ENCODE results near the gene KIR3DL2.
"Not testable (repeated sequence)": the region's sequence is repeated elsewhere in the genome, so short reads cannot be mapped to it uniquely, and the experiment has no call there.

Gene KIR3DL2

GRCh38 chr19:54875506-54875905 lies 25.3 kb downstream of the KIR3DL2 start:
- H3K36me3 ChIP-seq (ENCODE audit: control insufficient read depth, insufficient read depth, low read length): no peaks in the 10 kb centered on the region
- H3K4me1 ChIP-seq (ENCODE audit: control insufficient read depth, insufficient read depth, low read length): no peaks in the 10 kb centered on the region
- H3K4me3 ChIP-seq (ENCODE audit: low read depth, low read length): no peak overlapping the region
- H3K9ac ChIP-seq (ENCODE audit: low read depth, low read length): no peak overlapping the region
- H3K9me3 ChIP-seq (ENCODE audit: control insufficient read depth, insufficient read depth, low read length): no peaks in the 10 kb centered on the region
- H3K27me3 ChIP-seq (ENCODE audit: control insufficient read depth, insufficient read depth, low read length): no peaks in the 10 kb centered on the region

DNA sequence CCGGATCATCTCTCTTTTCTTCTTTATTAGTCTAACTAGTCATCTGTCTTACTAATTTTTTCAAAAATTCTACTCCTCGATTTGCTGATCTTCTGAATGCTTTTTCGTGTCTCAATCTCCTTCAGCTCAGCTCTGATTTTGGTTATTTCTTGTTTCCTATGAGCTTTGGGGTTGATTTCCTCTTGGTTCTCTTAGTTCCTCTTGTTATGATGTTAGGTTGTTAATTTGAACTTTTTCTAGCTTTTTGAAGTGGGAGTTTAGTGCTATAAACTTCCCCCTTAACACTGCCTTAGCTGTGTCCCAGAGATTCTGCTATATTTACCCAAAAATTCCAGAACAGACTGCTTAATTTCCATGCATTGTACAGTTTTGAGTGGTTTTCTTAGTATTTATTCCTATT lies 27.2 kb downstream of the KIR3DL2 start:
- H3K9me3 ChIP-seq (ENCODE audit: control insufficient read depth, insufficient read depth, low read length): no peaks in the 10 kb centered on the region
- H3K27me3 ChIP-seq (ENCODE audit: control insufficient read depth, insufficient read depth, low read length): peaks cover 3% of the 10 kb centered on the region
- H3K4me3 ChIP-seq (ENCODE audit: low read depth, low read length): no peak overlapping the region
- H3K36me3 ChIP-seq (ENCODE audit: control insufficient read depth, insufficient read depth, low read length): no peaks in the 10 kb centered on the region
- peaks cover 4% of the 10 kb centered on the region for H3K4me1 ChIP-seq (ENCODE audit: control insufficient read depth, insufficient read depth, low read length)
- no peak overlapping the region for H3K9ac ChIP-seq (ENCODE audit: low read depth, low read length)

DNA sequence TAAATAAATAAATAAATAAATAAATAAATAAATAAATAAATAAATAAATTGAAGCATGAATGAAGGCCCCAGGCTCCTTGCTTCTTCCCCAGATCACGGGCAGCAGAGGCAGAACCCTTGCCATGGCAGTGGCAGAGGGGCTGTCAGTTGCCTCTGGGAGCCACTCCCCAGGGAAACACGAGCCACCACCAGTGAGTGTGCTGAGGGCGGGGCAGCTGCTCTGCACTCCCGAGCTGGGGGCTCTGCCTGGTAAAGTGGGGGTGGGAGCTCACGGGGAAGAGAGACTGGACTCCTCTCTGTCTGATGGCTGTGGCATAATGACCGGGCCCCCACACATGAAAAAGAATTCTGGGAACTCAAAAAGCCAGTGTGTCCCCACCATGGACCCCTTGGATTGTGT lies 31.6 kb downstream of the KIR3DL2 start:
- no peaks in the 10 kb centered on the region for H3K36me3 ChIP-seq (ENCODE audit: control insufficient read depth, insufficient read depth, low read length)
- peaks cover 3% of the 10 kb centered on the region for H3K27me3 ChIP-seq (ENCODE audit: control insufficient read depth, insufficient read depth, low read length)
- no peak overlapping the region for H3K4me3 ChIP-seq (ENCODE audit: low read depth, low read length)
- no peak overlapping the region for H3K9ac ChIP-seq (ENCODE audit: low read depth, low read length)
- H3K9me3 ChIP-seq (ENCODE audit: control insufficient read depth, insufficient read depth, low read length): no peaks in the 10 kb centered on the region
- peaks cover 4% of the 10 kb centered on the region for H3K4me1 ChIP-seq (ENCODE audit: control insufficient read depth, insufficient read depth, low read length)

DNA sequence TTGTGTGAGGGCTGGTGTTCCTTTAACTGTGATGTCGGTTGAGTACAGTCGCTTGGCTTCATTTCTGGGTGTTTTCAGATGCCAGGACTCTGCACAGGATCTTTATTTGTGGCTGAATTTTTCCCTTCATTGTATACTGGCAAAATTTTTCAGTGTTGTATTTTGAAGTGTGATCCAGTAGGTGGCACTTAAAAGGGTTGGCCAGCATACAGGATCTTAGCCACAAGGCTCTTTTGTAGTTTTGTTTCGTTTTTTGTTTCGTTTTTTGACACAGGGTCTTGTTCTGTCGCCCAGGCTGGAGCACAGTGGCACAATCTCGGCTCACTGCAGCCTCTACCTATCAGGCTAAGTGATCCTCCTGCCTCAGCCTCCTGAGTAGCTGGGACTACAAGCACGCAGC lies 32.5 kb downstream of the KIR3DL2 start:
- Histone ChIP-seq H3K36me3 (ENCODE audit: control insufficient read depth, insufficient read depth, low read length) (no peaks in the 10 kb centered on the region), H3K27me3 (ENCODE audit: control insufficient read depth, insufficient read depth, low read length) (peaks cover 3% of the 10 kb centered on the region), H3K4me1 (ENCODE audit: control insufficient read depth, insufficient read depth, low read length) (peaks cover 4% of the 10 kb centered on the region), H3K9ac (ENCODE audit: low read depth, low read length) (no peak overlapping the region), H3K4me3 (ENCODE audit: low read depth, low read length) (no peak overlapping the region), H3K9me3 (ENCODE audit: control insufficient read depth, insufficient read depth, low read length) (no peaks in the 10 kb centered on the region)

DNA sequence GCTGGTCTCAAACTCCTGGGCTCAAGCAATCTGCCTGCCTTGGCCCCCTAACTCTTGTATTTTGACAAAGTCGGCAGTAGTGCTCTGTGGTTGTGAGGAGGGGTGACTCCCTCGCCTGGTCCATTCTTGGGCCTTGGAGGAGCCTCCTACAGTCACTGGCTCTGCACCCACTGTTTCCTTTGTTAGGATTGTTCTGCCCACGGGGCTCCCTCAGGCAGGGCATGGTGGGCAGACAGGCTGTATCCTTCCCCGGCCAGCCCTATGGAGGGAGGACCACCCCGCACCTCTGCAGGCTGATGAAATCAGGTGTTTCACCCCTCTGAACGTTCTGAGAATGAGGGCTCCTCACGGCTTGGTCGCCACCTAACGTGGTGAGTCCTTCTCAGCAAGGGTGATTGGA lies 33.0 kb downstream of the KIR3DL2 start:
- no peak overlapping the region for H3K4me3 ChIP-seq (ENCODE audit: low read depth, low read length)
- peaks cover 4% of the 10 kb centered on the region for H3K4me1 ChIP-seq (ENCODE audit: control insufficient read depth, insufficient read depth, low read length)
- no peaks in the 10 kb centered on the region for H3K9me3 ChIP-seq (ENCODE audit: control insufficient read depth, insufficient read depth, low read length)
- no peak overlapping the region for H3K9ac ChIP-seq (ENCODE audit: low read depth, low read length)
- peaks cover 3% of the 10 kb centered on the region for H3K27me3 ChIP-seq (ENCODE audit: control insufficient read depth, insufficient read depth, low read length)
- H3K36me3 ChIP-seq (ENCODE audit: control insufficient read depth, insufficient read depth, low read length): no peaks in the 10 kb centered on the region

GRCh38 chr19:54888239-54888638 lies 38.0 kb downstream of the KIR3DL2 start:
- H3K27me3 ChIP-seq (ENCODE audit: control insufficient read depth, insufficient read depth, low read length): no peaks in the 10 kb centered on the region
- no peak overlapping the region for H3K9ac ChIP-seq (ENCODE audit: low read depth, low read length)
- no peaks in the 10 kb centered on the region for H3K9me3 ChIP-seq (ENCODE audit: control insufficient read depth, insufficient read depth, low read length)
- H3K4me1 ChIP-seq (ENCODE audit: control insufficient read depth, insufficient read depth, low read length): peaks cover 1% of the 10 kb centered on the region
- H3K4me3 ChIP-seq (ENCODE audit: low read depth, low read length): no peak overlapping the region
- no peaks in the 10 kb centered on the region for H3K36me3 ChIP-seq (ENCODE audit: control insufficient read depth, insufficient read depth, low read length)

GRCh38 chr19:54889566-54889965 lies 39.3 kb downstream of the KIR3DL2 start:
- no peaks in the 10 kb centered on the region for H3K9me3 ChIP-seq (ENCODE audit: control insufficient read depth, insufficient read depth, low read length)
- no peaks in the 10 kb centered on the region for H3K27me3 ChIP-seq (ENCODE audit: control insufficient read depth, insufficient read depth, low read length)

DNA sequence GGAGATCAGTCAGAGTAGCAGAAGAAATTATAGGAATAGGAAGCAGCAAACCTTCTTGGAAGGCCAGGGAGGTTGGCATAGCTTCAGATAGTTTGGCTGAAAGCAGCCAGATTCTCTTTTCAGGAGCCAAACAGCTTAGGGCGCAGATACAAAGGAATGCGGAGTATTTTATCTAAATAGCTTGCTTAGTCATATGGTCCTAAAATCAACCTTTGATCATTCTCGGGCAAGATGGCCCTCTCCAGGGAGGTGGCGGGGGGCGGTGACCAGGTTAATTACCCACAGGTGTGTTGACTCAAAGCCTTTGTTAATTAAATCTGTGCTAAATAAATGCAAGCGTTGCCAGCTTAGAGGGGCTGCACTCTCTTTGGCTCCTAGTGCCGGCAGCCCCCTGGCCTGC lies 43.2 kb downstream of the KIR3DL2 start:
- Histone ChIP-seq H3K27me3 (ENCODE audit: control insufficient read depth, insufficient read depth, low read length) (no peaks in the 10 kb centered on the region), H3K9me3 (ENCODE audit: control insufficient read depth, insufficient read depth, low read length) (no peaks in the 10 kb centered on the region), H3K4me1 (ENCODE audit: control insufficient read depth, insufficient read depth, low read length) (peaks cover 3% of the 10 kb centered on the region), H3K36me3 (ENCODE audit: control insufficient read depth, insufficient read depth, low read length) (no peaks in the 10 kb centered on the region), H3K4me3 (ENCODE audit: low read depth, low read length) (peak overlapping the region; percentile 30), H3K9ac (ENCODE audit: low read depth, low read length) (no peak overlapping the region)

More at GRCh38 chr19:54889566-54889965, 39.3 kb downstream of the KIR3DL2 start:
- Histone ChIP-seq H3K4me1 (ENCODE audit: control insufficient read depth, insufficient read depth, low read length) (peaks cover 3% of the 10 kb centered on the region), H3K4me3 (ENCODE audit: low read depth, low read length) (no peak overlapping the region), H3K36me3 (ENCODE audit: control insufficient read depth, insufficient read depth, low read length) (no peaks in the 10 kb centered on the region), H3K9ac (ENCODE audit: low read depth, low read length) (no peak overlapping the region)

- not testable (repeated sequence) for H3K9ac ChIP-seq (ENCODE audit: low read depth, low read length); H3K9me3 ChIP-seq (ENCODE audit: control insufficient read depth, insufficient read depth, low read length); H3K27me3 ChIP-seq (ENCODE audit: control insufficient read depth, insufficient read depth, low read length); H3K36me3 ChIP-seq (ENCODE audit: control insufficient read depth, insufficient read depth, low read length); H3K4me3 ChIP-seq (ENCODE audit: low read depth, low read length); H3K4me1 ChIP-seq (ENCODE audit: control insufficient read depth, insufficient read depth, low read length)
These were observed 43.9 kb downstream of the KIR3DL2 start for GRCh38 chr19:54894106-54894505.

GRCh38 chr19:54896036-54896435 lies 45.8 kb downstream of the KIR3DL2 start:
- peaks cover 3% of the 10 kb centered on the region for H3K4me1 ChIP-seq (ENCODE audit: control insufficient read depth, insufficient read depth, low read length)
- H3K36me3 ChIP-seq (ENCODE audit: control insufficient read depth, insufficient read depth, low read length): no peaks in the 10 kb centered on the region
- no peak overlapping the region for H3K9ac ChIP-seq (ENCODE audit: low read depth, low read length)
- H3K4me3 ChIP-seq (ENCODE audit: low read depth, low read length): no peak overlapping the region
- H3K27me3 ChIP-seq (ENCODE audit: control insufficient read depth, insufficient read depth, low read length): no peaks in the 10 kb centered on the region
- no peaks in the 10 kb centered on the region for H3K9me3 ChIP-seq (ENCODE audit: control insufficient read depth, insufficient read depth, low read length)

GRCh38 chr19:54898685-54899084 lies 48.4 kb downstream of the KIR3DL2 start:
- H3K4me3 ChIP-seq (ENCODE audit: low read depth, low read length); H3K27me3 ChIP-seq (ENCODE audit: control insufficient read depth, insufficient read depth, low read length); H3K9ac ChIP-seq (ENCODE audit: low read depth, low read length); H3K4me1 ChIP-seq (ENCODE audit: control insufficient read depth, insufficient read depth, low read length); H3K36me3 ChIP-seq (ENCODE audit: control insufficient read depth, insufficient read depth, low read length); H3K9me3 ChIP-seq (ENCODE audit: control insufficient read depth, insufficient read depth, low read length): not testable (repeated sequence)

- H3K9me3 ChIP-seq (ENCODE audit: control insufficient read depth, insufficient read depth, low read length); H3K4me1 ChIP-seq (ENCODE audit: control insufficient read depth, insufficient read depth, low read length); H3K36me3 ChIP-seq (ENCODE audit: control insufficient read depth, insufficient read depth, low read length); H3K9ac ChIP-seq (ENCODE audit: low read depth, low read length); H3K4me3 ChIP-seq (ENCODE audit: low read depth, low read length); H3K27me3 ChIP-seq (ENCODE audit: control insufficient read depth, insufficient read depth, low read length): not testable (repeated sequence)
These were observed 49.4 kb downstream of the KIR3DL2 start for GRCh38 chr19:54899646-54900045.

DNA sequence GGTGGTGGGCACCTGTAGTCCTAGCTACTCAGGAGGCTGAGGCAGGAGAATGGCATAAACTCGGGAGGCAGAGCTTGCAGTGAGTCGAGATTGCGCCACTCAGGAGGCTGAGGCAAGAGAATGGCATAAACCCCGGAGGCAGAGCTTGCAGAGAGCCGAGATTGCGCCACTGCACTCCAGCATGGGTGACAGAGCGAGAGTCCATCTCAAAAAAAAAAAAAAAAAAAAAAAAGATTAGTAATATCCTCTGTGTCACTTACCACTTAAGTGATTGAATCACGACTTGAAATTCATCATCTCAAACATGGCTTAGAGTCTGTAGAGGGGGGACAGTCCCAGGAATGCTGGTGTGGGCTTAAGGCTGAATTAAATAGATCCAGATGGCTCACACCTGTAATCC lies 50.9 kb downstream of the KIR3DL2 start:
- H3K4me3 ChIP-seq (ENCODE audit: low read depth, low read length); H3K4me1 ChIP-seq (ENCODE audit: control insufficient read depth, insufficient read depth, low read length); H3K36me3 ChIP-seq (ENCODE audit: control insufficient read depth, insufficient read depth, low read length); H3K27me3 ChIP-seq (ENCODE audit: control insufficient read depth, insufficient read depth, low read length); H3K9ac ChIP-seq (ENCODE audit: low read depth, low read length); H3K9me3 ChIP-seq (ENCODE audit: control insufficient read depth, insufficient read depth, low read length): not testable (repeated sequence)

Measured in iPS-15b (cell line).